ENCODE measurements around the gene COL2A1. TPM values are rescaled to one million over a fixed set of nuclear protein-coding genes. Genes with fewer than 3 reads are reported as not detected.

Gene COL2A1
- total RNA-seq, 2 experiments from 2014 or later, result not detected

DNA sequence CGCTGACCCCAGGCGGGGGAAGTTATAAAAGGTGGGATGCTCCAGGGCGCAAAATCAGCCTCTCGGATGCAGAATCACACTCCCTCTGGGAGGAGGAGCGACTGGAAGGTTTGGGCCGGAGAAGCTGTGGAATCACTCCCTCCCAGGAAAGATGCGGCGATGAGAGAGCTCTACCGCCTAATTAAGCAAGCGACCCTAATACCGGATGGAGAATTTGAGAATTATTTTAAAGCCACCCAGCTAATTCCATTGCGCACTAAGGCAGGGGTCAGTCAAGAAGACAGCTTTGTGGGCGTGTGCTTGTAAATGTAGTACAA lies 1.9 kb downstream of the COL2A1 start:
- H3K4me3 Mint-ChIP-seq, result peak overlapping the region; percentile 74
- no peak overlapping the region for H3K27ac Mint-ChIP-seq
- H3K4me1 ChIP-seq (ENCODE audit: insufficient read depth, low read length), result peaks cover 44% of the 10 kb centered on the region
- no peaks in the 10 kb centered on the region for H3K9me3 Mint-ChIP-seq
- peaks cover 0 to 35% of the 10 kb centered on the region in 2 experiments for H3K9me3 ChIP-seq (ENCODE audit: control insufficient read depth in 1 of 2, insufficient read depth in 1 of 2, low read length in 2 of 2)
- peaks cover 33% of the 10 kb centered on the region for H3K4me1 Mint-ChIP-seq (ENCODE audit: low read depth)
- DNase-seq (no peak), ATAC-seq (ENCODE audit: poor library complexity) (no peak)
- TF ChIP-seq, protein P1, sequence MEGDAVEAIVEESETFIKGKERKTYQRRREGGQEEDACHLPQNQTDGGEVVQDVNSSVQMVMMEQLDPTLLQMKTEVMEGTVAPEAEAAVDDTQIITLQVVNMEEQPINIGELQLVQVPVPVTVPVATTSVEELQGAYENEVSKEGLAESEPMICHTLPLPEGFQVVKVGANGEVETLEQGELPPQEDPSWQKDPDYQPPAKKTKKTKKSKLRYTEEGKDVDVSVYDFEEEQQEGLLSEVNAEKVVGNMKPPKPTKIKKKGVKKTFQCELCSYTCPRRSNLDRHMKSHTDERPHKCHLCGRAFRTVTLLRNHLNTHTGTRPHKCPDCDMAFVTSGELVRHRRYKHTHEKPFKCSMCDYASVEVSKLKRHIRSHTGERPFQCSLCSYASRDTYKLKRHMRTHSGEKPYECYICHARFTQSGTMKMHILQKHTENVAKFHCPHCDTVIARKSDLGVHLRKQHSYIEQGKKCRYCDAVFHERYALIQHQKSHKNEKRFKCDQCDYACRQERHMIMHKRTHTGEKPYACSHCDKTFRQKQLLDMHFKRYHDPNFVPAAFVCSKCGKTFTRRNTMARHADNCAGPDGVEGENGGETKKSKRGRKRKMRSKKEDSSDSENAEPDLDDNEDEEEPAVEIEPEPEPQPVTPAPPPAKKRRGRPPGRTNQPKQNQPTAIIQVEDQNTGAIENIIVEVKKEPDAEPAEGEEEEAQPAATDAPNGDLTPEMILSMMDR (IDR thresholded peaks at IDR 0.05), result no peak
- no peaks in the 10 kb centered on the region for H3K36me3 ChIP-seq (ENCODE audit: insufficient read depth, low read length)
- peaks cover 96% of the 10 kb centered on the region for H3K27me3 Mint-ChIP-seq
- no peaks in the 10 kb centered on the region for H3K36me3 Mint-ChIP-seq (ENCODE audit: low read depth)
- ChIA-PET POLR2A (interaction anchor here (0.9 to 1.0 kb wide), 3 partner anchors 10 to 104 kb away, joined by 3 to 4 read pairs (median 3); no protein-coding TSS in a partner anchor), CTCF (no interaction called here)
- peak overlapping the region; percentile 41 for H3K4me3 ChIP-seq (ENCODE audit: low read length)
- no peak overlapping the region for H3K27ac ChIP-seq (ENCODE audit: low read depth in 1 of 2, low read length in 2 of 2)
- intact Hi-C loops (cut with DNase I, micrococcal nuclease), result no loop called here
- H3K27me3 ChIP-seq (ENCODE audit: control insufficient read depth in 1 of 2, insufficient read depth in 2 of 2, low read length in 2 of 2), result peaks cover 70 to 91% of the 10 kb centered on the region in 2 experiments

DNA sequence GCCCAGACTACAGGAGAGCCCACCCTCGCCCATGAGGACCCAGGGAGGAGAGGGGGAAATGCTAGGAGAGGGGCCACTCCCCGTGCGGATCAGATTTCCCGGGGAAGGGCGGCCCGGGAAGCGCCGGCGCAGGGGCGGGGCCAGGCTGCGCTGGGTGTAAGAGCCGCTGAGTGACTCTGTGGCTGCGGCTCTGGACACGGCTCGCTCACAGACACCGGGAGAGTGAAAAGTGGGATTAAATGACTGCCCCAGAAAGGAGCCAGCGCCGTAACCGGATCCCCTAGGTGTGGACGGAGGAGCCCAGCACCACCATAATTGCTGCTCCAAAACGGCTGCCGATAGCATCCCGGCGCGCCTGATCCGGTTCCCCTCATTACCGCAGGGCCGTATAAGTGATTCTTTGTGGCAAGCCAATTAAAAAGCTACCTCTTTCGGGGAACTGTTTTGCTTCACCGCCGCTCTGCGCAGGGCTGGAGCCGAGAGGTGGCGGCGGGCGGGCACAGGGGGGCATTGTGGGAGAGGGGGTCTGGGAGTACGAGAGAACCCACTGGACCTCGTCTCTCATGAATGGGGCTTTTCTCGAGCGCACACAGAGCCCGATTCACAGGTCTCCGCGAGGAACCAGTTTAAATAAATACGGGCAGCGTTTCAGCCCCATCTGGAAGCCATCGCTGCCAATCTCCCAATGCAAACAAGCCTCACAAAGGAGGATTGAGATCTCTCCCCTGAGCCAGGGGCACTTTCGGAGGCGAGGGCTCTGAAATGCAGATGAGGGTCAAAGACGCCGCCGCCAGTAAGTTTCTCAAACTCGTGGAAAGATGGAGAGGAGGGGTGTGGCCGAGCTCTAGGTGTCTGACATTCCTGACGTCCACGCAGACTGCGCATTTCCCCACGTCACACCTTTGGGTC lies 2.5 kb downstream of the COL2A1 start:
- DNase-seq, result peak in 1 of 14 experiments; percentile 30
- H3K9me3 Mint-ChIP-seq, result no peaks in the 10 kb centered on the region

DNA sequence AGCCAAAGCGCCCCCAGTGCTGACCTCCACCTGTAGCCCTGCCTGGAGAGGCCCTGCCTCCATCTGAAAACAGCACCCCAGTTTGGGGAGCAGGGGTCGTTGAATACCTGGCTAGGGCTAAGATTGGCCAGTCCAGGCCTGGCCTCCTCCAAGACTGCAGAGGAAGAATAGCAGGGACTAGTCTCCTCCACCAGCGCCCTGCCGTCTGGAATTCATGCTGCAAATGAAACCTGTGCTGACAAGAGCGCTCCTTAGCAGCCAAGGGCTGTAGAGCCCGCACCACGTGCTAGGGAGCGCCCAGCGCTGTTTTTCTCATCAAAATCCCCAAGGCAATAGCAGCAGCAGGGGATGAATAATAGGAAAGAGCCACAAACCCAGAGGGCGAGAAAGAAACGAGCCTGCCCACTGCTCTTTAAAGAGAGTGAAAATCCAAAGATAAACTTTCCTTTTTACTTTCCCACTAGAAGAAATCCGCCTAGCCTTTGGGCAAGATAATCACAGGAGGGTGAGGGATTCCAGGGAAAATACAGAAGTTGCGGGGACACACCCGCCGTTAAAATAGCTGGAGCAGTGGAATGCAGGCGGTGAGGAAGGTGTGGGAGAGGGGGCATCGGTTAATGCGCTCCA lies 3.3 kb downstream of the COL2A1 start:
- H3K9me3 ChIP-seq (ENCODE audit: control insufficient read depth in 1 of 2, insufficient read depth in 1 of 2, low read length in 2 of 2), result peaks cover 0 to 35% of the 10 kb centered on the region in 2 experiments
- ChIA-PET POLR2A (interaction anchor here (0.9 kb wide), 1 partner anchor 103 kb away, joined by 3 read pairs; no protein-coding TSS in a partner anchor), CTCF (no interaction called here)
- Mint-ChIP-seq H3K27ac (no peak overlapping the region), H3K27me3 (peaks cover 96% of the 10 kb centered on the region), H3K4me1 (ENCODE audit: low read depth) (peaks cover 33% of the 10 kb centered on the region), H3K9me3 (no peaks in the 10 kb centered on the region), H3K4me3 (peak overlapping the region; percentile 76), H3K36me3 (ENCODE audit: low read depth) (no peaks in the 10 kb centered on the region)
- H3K4me1 ChIP-seq (ENCODE audit: insufficient read depth, low read length), result peaks cover 44% of the 10 kb centered on the region
- no peak for DNase-seq
- H3K36me3 ChIP-seq (ENCODE audit: insufficient read depth, low read length), result no peaks in the 10 kb centered on the region
- TF ChIP-seq, protein P1 (IDR thresholded peaks at IDR 0.05), result no peak
- H3K27me3 ChIP-seq (ENCODE audit: control insufficient read depth in 1 of 2, insufficient read depth in 2 of 2, low read length in 2 of 2), result peaks cover 72 to 88% of the 10 kb centered on the region in 2 experiments
- H3K4me3 ChIP-seq (ENCODE audit: low read length), result peak overlapping the region; percentile 41
- intact Hi-C loops (cut with DNase I, micrococcal nuclease), result no loop called here
- H3K27ac ChIP-seq (ENCODE audit: low read depth in 1 of 2, low read length in 2 of 2), result no peak overlapping the region
- ATAC-seq (ENCODE audit: poor library complexity), result no peak

More for the DNA sequence above, 2.5 kb downstream of the COL2A1 start:
- no peaks in the 10 kb centered on the region for H3K36me3 Mint-ChIP-seq (ENCODE audit: low read depth)
- POLR2A ChIA-PET, result interaction anchor here (0.9 to 1.0 kb wide), 3 partner anchors 10 to 103 kb away, joined by 3 to 4 read pairs (median 3); no protein-coding TSS in a partner anchor
- CTCF ChIA-PET, result no interaction called here
- H3K4me3 ChIP-seq (ENCODE audit: low read length), result peak overlapping the region; percentile 41
- H3K4me1 ChIP-seq (ENCODE audit: insufficient read depth, low read length), result peaks cover 44% of the 10 kb centered on the region
- H3K27me3 Mint-ChIP-seq, result peaks cover 96% of the 10 kb centered on the region
- TF ChIP-seq, protein P1 (IDR thresholded peaks at IDR 0.05), result no peak
- no peak overlapping the region for H3K27ac Mint-ChIP-seq
- H3K27ac ChIP-seq (ENCODE audit: low read depth in 1 of 2, low read length in 2 of 2), result no peak overlapping the region
- intact Hi-C loops (cut with DNase I, micrococcal nuclease), result no loop called here
- peaks cover 74 to 95% of the 10 kb centered on the region in 2 experiments for H3K27me3 ChIP-seq (ENCODE audit: control insufficient read depth in 1 of 2, insufficient read depth in 2 of 2, low read length in 2 of 2)
- H3K4me3 Mint-ChIP-seq, result peak overlapping the region; percentile 76
- peak; percentile 16 for ATAC-seq (ENCODE audit: poor library complexity)
- H3K4me1 Mint-ChIP-seq (ENCODE audit: low read depth), result peaks cover 33% of the 10 kb centered on the region
- H3K9me3 ChIP-seq (ENCODE audit: control insufficient read depth in 1 of 2, insufficient read depth in 1 of 2, low read length in 2 of 2), result peaks cover 0 to 35% of the 10 kb centered on the region in 2 experiments
- no peaks in the 10 kb centered on the region for H3K36me3 ChIP-seq (ENCODE audit: insufficient read depth, low read length)
